Loucy (cell line): ENCODE data around the gene MYO1A.
"Not testable (repeated sequence)": the region's sequence is repeated elsewhere in the genome, so short reads cannot be mapped to it uniquely, and the experiment has no call there.

Experiments used
- H2AFZ ChIP-seq: fragments of 200-600 bp; sonication (generic); 2 replicates; pipeline ENCODE4 v1.6.0; 2016; ENCODE audit warnings: antibody characterized with exemption, mild to moderate bottlenecking, low read length, moderate library complexity
- H3F3A ChIP-seq: fragments of 200-600 bp; 2 replicates; pipeline ENCODE4 v1.6.0; 2016; ENCODE audit warnings: antibody characterized with exemption, low read depth, mild to moderate bottlenecking
- H3K27me3 ChIP-seq: fragments of 200-600 bp; sonication (generic); 2 replicates; pipeline ENCODE4 v1.6.1; 2014; ENCODE audit warnings: low read length, mild to moderate bottlenecking; ENCODE audit not compliant: insufficient read depth, poor library complexity, severe bottlenecking
- H3K36me3 ChIP-seq: fragments of 200-600 bp; sonication (generic); 2 replicates; pipeline ENCODE4 v1.6.1; 2016; ENCODE audit warnings: low read length; ENCODE audit not compliant: insufficient read depth
- H3K4me1 ChIP-seq: fragments of 200-600 bp; sonication (generic); 2 replicates; pipeline ENCODE4 v1.5.1; 2014; ENCODE audit warnings: low read length, mild to moderate bottlenecking; ENCODE audit not compliant: insufficient read depth, poor library complexity, severe bottlenecking
- H3K4me2 ChIP-seq: fragments of 200-600 bp; sonication (generic); 2 replicates; pipeline ENCODE4 v1.6.0; 2014; ENCODE audit warnings: antibody characterized with exemption, low read length, low read depth, mild to moderate bottlenecking; ENCODE audit not compliant: poor library complexity, severe bottlenecking
- H3K4me3 ChIP-seq: fragments of 200-600 bp; sonication (generic); 2 replicates; pipeline ENCODE4 v1.5.1; 2014; ENCODE audit warnings: low read length, mild to moderate bottlenecking, mixed read lengths; ENCODE audit not compliant: poor library complexity, severe bottlenecking
- H3K79me2 ChIP-seq: fragments of 200-600 bp; sonication (generic); 2 replicates; pipeline ENCODE4 v1.6.1; 2014; ENCODE audit warnings: low read length; ENCODE audit not compliant: insufficient read depth
- H3K9ac ChIP-seq: fragments of 200-600 bp; sonication (generic); 2 replicates; pipeline ENCODE4 v1.6.0; 2014; ENCODE audit warnings: mild to moderate bottlenecking, low read depth, low read length, moderate library complexity; ENCODE audit not compliant: poor library complexity, severe bottlenecking
- H3K9me2 ChIP-seq: fragments of 200-600 bp; sonication (generic); replicated peaks from 2 replicates; pipeline ENCODE4 v1.6.1; 2016; ENCODE audit warnings: low read depth, low read length, mixed read lengths
- H3K9me3 ChIP-seq: fragments of 200-600 bp; sonication (generic); 2 replicates; pipeline ENCODE4 v1.6.1; 2014; ENCODE audit warnings: mild to moderate bottlenecking, antibody characterized with exemption, low read length, low read depth; ENCODE audit not compliant: insufficient read depth
- H4K20me1 ChIP-seq: fragments of 200-600 bp; sonication (generic); 2 replicates; pipeline ENCODE4 v1.6.0; 2014; ENCODE audit warnings: antibody characterized with exemption, low read length, mild to moderate bottlenecking; ENCODE audit not compliant: insufficient read depth, poor library complexity, severe bottlenecking
- EZH2phosphoT487 ChIP-seq: fragments of 200-600 bp; IDR thresholded peaks from 2 replicates; pipeline ENCODE4 v1.6.1; 2018; ENCODE audit warnings: antibody characterized with exemption, mild to moderate bottlenecking, moderate library complexity, borderline replicate concordance
- TF ChIP-seq, protein P1 (sequence below): fragments of 200-600 bp; sonication (generic); conservative IDR thresholded peaks from 2 replicates; pipeline ENCODE4 v1.5.1; 2014; ENCODE audit warnings: mild to moderate bottlenecking, antibody characterized with exemption, low read length

MYO1A gene

DNA sequence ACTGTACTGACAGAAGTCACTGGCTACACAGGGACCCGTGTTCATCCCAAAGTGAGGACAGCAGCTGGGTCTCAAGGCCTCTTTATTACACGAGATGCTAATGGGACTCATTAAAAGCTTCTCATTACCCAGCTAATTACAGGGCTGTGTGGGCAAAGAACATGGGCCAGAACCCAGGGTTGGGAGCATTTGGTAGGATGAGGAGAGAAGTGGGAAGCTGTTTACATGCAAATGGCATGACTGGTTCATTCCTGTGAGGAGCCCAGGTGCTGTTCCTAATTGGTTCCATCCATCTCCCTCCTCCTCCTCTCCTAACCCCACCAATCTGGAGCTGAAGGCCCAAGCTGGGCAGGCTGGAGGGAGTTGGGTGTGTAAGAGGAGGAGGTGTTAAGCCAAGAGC is 24.7 kb downstream of the MYO1A start:
- Histone ChIP-seq H2AFZ (no peak overlapping the region), H3F3A (no peaks in the 10 kb centered on the region), H3K4me1 (peaks cover 20% of the 10 kb centered on the region), H3K36me3 (no peaks in the 10 kb centered on the region), H3K4me3 (no peak overlapping the region), H3K9me2 (no peaks in the 10 kb centered on the region), H3K27me3 (no peaks in the 10 kb centered on the region), H3K4me2 (no peak overlapping the region), H4K20me1 (no peaks in the 10 kb centered on the region), H3K9me3 (no peaks in the 10 kb centered on the region), H3K9ac (no peak overlapping the region), H3K79me2 (no peaks in the 10 kb centered on the region)
- no peak for TF ChIP-seq EZH2phosphoT487
- TF ChIP-seq, protein P1, sequence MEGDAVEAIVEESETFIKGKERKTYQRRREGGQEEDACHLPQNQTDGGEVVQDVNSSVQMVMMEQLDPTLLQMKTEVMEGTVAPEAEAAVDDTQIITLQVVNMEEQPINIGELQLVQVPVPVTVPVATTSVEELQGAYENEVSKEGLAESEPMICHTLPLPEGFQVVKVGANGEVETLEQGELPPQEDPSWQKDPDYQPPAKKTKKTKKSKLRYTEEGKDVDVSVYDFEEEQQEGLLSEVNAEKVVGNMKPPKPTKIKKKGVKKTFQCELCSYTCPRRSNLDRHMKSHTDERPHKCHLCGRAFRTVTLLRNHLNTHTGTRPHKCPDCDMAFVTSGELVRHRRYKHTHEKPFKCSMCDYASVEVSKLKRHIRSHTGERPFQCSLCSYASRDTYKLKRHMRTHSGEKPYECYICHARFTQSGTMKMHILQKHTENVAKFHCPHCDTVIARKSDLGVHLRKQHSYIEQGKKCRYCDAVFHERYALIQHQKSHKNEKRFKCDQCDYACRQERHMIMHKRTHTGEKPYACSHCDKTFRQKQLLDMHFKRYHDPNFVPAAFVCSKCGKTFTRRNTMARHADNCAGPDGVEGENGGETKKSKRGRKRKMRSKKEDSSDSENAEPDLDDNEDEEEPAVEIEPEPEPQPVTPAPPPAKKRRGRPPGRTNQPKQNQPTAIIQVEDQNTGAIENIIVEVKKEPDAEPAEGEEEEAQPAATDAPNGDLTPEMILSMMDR: no peak

DNA sequence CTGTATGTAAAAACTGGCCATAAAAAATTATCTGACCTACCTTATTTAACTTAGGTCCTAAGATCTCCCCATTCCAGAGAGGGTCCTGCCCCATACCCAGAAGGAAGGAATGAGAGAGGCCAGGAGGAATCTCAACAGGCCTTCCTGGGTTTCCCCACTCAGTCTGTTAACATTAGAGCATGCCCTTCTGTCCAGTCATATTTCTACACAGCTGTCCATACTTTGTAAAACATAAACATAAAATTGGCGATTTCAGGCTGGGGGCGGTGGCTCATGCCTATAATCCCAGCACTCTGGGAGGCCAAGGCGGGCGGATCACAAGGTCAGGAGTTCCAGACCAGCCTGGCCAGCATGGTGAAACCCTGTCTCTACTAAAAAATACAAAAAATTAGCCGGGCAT is 27.6 kb downstream of the MYO1A start:
- H3K4me3 ChIP-seq, H4K20me1 ChIP-seq, H3K4me2 ChIP-seq, H3F3A ChIP-seq, H3K27me3 ChIP-seq, H3K4me1 ChIP-seq, H3K9me2 ChIP-seq, H3K36me3 ChIP-seq, H2AFZ ChIP-seq, H3K9ac ChIP-seq, H3K79me2 ChIP-seq, H3K9me3 ChIP-seq: not testable (repeated sequence)

DNA sequence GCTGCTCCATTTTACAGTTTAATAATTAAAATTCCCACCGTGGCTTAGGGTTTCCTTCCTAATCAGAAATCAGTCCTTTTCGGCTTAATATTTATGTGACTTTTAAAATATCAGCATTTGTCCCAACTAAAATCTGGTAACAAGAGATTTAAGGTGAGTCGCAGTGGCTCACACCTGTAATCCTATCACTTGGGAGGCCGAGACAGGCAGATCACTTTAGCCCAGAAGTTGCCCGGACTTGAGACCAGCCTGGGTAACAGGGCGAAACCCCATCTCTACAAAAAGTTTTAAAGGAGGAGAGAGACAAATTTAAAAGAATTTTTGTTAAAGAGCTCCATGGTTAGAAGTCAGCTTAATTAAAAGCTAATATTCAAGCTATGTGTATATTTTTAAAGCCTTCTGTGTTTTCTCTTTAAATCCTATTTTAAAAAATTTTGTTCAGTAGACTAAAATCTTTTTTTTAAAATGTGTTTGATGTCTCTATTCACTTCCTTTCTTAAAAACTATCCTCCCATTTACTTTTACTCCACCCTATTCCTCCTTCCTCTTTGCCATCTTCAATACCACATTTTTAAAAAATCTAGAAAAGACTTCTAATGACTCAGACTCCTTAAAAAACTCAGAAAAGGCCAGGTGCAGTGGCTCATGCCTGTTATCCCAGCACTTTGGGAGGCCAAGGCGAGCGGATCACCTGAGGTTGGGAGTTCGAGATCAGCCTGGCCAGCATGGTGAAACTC is 29.8 kb downstream of the MYO1A start:
- Histone ChIP-seq H3K4me3 (no peak overlapping the region), H3K9ac (no peak overlapping the region), H3K27me3 (no peaks in the 10 kb centered on the region), H3K4me2 (no peak overlapping the region), H3K4me1 (peaks cover 3% of the 10 kb centered on the region), H4K20me1 (no peaks in the 10 kb centered on the region), H3K9me2 (no peaks in the 10 kb centered on the region), H3F3A (no peaks in the 10 kb centered on the region), H3K79me2 (no peaks in the 10 kb centered on the region), H2AFZ (no peak overlapping the region), H3K36me3 (no peaks in the 10 kb centered on the region), H3K9me3 (no peaks in the 10 kb centered on the region)
- TF ChIP-seq, protein P1: no peak
- no peak for TF ChIP-seq EZH2phosphoT487

DNA sequence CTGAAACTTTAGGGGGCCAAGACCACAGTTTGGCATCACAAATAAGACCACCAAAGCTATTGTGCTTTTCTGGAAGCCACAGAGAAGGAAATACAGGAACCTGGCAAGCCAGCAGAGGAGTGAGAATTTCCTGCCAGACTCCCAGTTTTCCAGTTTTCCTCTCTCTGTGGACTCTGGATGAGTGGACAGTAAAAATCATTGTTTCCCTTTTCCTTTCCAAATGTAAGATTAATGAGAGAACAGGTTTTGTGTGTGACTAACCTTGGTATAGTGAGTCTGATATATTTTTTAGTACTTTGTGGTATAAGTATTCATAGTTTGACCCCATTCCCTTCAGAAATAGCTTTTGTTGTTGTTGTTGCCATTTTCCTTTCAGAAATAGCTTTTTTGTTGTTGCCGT is 31.0 kb downstream of the MYO1A start:
- Histone ChIP-seq H3K79me2 (no peaks in the 10 kb centered on the region), H3K9me2 (no peaks in the 10 kb centered on the region), H3K4me1 (peaks cover 3% of the 10 kb centered on the region), H3K27me3 (no peaks in the 10 kb centered on the region), H2AFZ (no peak overlapping the region), H3K9ac (no peak overlapping the region), H3K9me3 (no peaks in the 10 kb centered on the region), H3F3A (no peaks in the 10 kb centered on the region), H4K20me1 (no peaks in the 10 kb centered on the region), H3K4me3 (no peak overlapping the region), H3K36me3 (no peaks in the 10 kb centered on the region), H3K4me2 (no peak overlapping the region)
- no peak for TF ChIP-seq EZH2phosphoT487
- TF ChIP-seq, protein P1: no peak

DNA sequence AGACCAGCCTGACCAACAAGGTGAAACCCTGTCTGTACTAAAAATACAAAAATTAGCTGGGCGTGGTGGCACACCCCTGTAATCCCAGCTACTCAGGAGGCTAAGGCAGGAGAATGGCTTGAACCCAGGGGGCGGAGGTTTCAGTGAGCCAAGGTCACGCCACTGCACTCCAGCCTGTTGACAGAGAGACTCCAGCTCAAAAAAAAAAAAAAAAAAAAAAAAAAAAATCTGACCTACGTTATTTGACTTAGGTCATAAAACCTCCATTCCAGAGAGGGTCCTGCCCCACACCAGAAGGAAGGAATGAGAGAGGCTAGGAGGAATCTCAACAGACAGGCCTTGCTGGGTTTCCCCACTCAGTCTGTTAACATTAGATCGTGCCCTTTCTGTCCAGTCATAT is 31.6 kb downstream of the MYO1A start:
- H2AFZ ChIP-seq, H3K79me2 ChIP-seq: not testable (repeated sequence)

More for the DNA sequence above, 31.6 kb downstream of the MYO1A start:
- H3K9me3 ChIP-seq, H3K9ac ChIP-seq, H4K20me1 ChIP-seq, H3K4me1 ChIP-seq, H3F3A ChIP-seq, H3K9me2 ChIP-seq, H3K4me3 ChIP-seq, H3K36me3 ChIP-seq, H3K27me3 ChIP-seq, H3K4me2 ChIP-seq: not testable (repeated sequence)
